Dendritic cell treated with granulocyte-macrophage colony-stimulating factor and Interleukin-4, amounts not matched to agents 40 ng/mL and 50 ng/mL, for 4 days (primary cell): ENCODE data around the gene SCUBE3.

Experiments used
- H3K27ac Mint-ChIP-seq: one replicate; pipeline ENCODE4 v1.8.0; 2022; ENCODE audit warnings: mild to moderate bottlenecking, mixed read lengths
- H3K27me3 Mint-ChIP-seq: one replicate; pipeline ENCODE4 v1.8.0; 2022; ENCODE audit warnings: mild to moderate bottlenecking, mixed read lengths
- H3K36me3 Mint-ChIP-seq: one replicate; pipeline ENCODE4 v1.8.0; 2022; ENCODE audit warnings: low read depth, mixed read lengths
- H3K4me1 Mint-ChIP-seq: one replicate; pipeline ENCODE4 v1.8.0; 2022; ENCODE audit warnings: low read depth, mixed read lengths
- H3K4me3 Mint-ChIP-seq: one replicate; pipeline ENCODE4 v1.8.0; 2022; ENCODE audit warnings: mild to moderate bottlenecking, moderate library complexity, mixed read lengths
- H3K9me3 Mint-ChIP-seq: one replicate; pipeline ENCODE4 v1.8.0; 2022; ENCODE audit warnings: mixed read lengths
- intact Hi-C: fragments of 100-400 bp; cut with micrococcal nuclease; formaldehyde crosslinking; loops from one replicate; pipeline ENCODE4 v1.15.0; 2022

The SCUBE3 gene

DNA sequence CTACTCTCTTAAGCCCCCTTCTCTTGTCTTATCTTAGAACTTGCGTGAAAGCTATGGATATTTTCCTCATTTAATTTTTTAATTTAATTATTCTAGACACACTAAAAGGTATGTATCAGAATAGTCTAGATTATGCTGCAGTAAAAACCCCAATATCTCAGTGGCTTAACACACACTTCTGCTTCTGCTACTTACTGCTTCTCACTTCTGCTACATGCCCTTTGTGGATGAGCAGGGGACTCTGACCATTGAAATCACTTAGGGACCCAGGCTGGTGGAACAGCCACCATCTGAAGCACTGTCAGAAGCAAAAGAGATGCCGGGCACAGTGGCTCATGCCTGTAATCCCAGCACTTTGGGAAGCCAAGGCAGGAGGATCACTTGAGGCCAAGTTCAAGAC lies 27.2 kb upstream of the SCUBE3 start:
- intact Hi-C loops: no loop called here
- peaks cover 20% of the 10 kb centered on the region for H3K27me3 Mint-ChIP-seq
- no peaks in the 10 kb centered on the region for H3K36me3 Mint-ChIP-seq
- no peak overlapping the region for H3K4me3 Mint-ChIP-seq
- no peaks in the 10 kb centered on the region for H3K9me3 Mint-ChIP-seq
- H3K4me1 Mint-ChIP-seq: no peaks in the 10 kb centered on the region
- no peak overlapping the region for H3K27ac Mint-ChIP-seq

DNA sequence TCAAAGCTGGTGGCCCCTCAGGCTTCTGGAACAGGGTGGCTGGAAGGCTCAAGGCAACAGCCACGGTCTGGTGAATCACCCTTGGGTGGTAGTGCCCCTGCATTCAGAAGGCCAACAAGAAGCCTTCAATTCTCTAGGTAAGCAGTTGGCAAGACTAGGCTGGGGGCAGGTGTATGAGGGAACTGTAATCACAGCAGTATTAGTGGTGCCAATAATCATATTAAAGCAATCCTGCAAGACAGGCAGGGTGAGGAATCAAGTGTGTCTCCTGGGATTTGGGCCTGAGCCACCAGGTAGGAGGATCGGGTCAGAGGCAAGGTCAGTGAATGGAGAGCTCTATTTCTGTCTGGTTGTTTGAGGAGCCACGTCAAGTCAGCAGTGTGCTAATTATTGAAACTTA lies 24.9 kb upstream of the SCUBE3 start:
- H3K36me3 Mint-ChIP-seq: no peaks in the 10 kb centered on the region
- no peaks in the 10 kb centered on the region for H3K4me1 Mint-ChIP-seq
- intact Hi-C loops: no loop called here
- H3K4me3 Mint-ChIP-seq: no peak overlapping the region
- no peak overlapping the region for H3K27ac Mint-ChIP-seq
- H3K27me3 Mint-ChIP-seq: peaks cover 11% of the 10 kb centered on the region
- no peaks in the 10 kb centered on the region for H3K9me3 Mint-ChIP-seq

DNA sequence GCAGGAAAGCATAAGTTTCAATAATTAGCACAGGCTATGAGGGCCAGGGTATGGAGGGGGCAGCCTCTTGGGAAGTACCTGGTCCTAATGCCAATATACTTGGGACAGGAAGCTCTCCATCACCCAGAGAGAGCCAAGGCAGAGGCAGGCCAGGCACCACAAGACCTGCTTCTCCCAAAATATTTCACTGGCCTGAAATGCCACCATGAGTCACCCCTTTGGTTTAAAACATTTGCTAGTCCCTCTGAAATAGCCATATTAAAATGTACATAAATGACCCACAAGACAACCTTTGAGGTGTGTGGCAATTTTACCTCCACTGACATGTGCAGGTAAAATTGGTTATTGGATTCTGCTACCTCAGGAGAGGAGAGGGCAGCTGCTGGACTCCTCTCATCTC lies 23.4 kb upstream of the SCUBE3 start:
- Mint-ChIP-seq H3K9me3 (no peaks in the 10 kb centered on the region), H3K4me1 (no peaks in the 10 kb centered on the region), H3K4me3 (no peak overlapping the region), H3K27me3 (peaks cover 17% of the 10 kb centered on the region), H3K36me3 (no peaks in the 10 kb centered on the region), H3K27ac (no peak overlapping the region)
- intact Hi-C loops: no loop called here

DNA sequence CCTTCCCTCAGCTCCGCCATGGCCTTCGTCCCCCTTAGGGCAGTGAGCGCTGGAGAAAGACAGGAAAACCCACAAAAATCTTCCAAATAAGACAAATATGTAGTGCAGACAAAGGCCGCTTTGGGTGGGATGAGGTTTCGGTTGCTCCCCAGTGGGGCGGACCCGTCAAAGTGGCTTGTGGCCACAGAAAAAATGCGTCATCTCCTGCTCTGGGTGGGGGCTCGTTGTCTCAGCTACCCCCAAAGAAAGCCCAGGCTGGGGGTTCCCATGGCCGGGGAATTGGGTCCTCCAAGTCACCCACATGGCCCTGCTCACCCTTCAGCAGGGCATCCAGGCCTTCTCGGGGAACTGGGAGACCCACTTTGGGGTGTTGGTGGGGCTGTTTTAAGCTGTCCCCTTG lies 21.9 kb upstream of the SCUBE3 start:
- intact Hi-C loops: no loop called here
- Mint-ChIP-seq H3K36me3 (no peaks in the 10 kb centered on the region), H3K9me3 (no peaks in the 10 kb centered on the region), H3K4me3 (no peak overlapping the region), H3K27ac (no peak overlapping the region), H3K27me3 (peaks cover 17% of the 10 kb centered on the region), H3K4me1 (no peaks in the 10 kb centered on the region)

DNA sequence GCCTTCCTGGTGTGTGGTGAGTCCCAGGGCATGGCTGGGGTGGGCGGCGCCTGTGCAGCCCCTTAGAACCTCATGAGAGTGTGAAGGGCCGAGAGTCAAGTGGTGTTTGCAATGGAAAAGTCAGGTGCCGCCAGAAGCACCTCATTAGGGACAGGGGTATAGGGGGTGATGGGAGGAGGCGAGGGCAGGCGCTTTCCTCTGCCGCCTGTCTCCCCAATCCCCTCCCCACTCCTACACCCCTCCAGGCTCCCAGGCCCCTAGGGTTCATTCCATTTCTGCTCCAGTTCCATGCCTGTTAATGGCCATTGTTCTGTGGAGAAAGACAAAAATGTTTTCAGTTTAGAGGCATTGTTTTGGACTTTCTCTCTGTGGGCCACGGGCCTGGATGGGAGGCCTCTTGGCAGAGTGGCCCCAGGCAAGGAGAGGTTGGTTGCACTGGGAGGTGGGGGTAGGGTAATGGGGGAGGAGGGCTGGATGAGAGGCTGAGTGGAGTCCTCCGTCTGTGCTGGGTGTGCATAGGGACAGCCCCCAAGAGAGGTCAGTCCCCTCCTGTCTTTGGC lies 21.4 kb upstream of the SCUBE3 start:
- intact Hi-C loops: no loop called here
- Mint-ChIP-seq H3K27ac (no peak overlapping the region), H3K36me3 (no peaks in the 10 kb centered on the region), H3K9me3 (no peaks in the 10 kb centered on the region), H3K4me3 (no peak overlapping the region), H3K27me3 (peaks cover 19% of the 10 kb centered on the region), H3K4me1 (no peaks in the 10 kb centered on the region)

DNA sequence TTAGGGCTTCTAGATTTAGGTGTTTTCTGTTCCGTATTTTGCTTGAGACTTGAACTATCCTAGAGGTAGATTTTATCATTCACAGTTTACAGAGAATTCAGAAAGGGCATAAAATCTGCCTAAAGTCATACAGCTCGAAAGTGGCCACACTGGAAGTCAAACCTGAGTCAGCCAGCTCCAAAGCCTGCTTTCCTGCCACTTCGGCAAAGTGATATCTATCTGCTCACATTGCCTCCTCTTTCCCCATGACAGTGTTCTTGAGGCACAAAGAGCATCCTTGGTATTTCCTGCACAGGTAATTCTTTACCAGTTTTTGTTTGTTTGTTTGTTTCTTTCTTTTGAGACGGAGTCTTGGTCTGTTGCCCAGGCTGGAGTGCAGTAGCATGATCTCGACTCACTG lies 19.4 kb upstream of the SCUBE3 start:
- Mint-ChIP-seq H3K4me3 (no peak overlapping the region), H3K36me3 (no peaks in the 10 kb centered on the region), H3K27ac (no peak overlapping the region), H3K4me1 (no peaks in the 10 kb centered on the region), H3K27me3 (peaks cover 22% of the 10 kb centered on the region), H3K9me3 (no peaks in the 10 kb centered on the region)
- intact Hi-C loops: no loop called here

DNA sequence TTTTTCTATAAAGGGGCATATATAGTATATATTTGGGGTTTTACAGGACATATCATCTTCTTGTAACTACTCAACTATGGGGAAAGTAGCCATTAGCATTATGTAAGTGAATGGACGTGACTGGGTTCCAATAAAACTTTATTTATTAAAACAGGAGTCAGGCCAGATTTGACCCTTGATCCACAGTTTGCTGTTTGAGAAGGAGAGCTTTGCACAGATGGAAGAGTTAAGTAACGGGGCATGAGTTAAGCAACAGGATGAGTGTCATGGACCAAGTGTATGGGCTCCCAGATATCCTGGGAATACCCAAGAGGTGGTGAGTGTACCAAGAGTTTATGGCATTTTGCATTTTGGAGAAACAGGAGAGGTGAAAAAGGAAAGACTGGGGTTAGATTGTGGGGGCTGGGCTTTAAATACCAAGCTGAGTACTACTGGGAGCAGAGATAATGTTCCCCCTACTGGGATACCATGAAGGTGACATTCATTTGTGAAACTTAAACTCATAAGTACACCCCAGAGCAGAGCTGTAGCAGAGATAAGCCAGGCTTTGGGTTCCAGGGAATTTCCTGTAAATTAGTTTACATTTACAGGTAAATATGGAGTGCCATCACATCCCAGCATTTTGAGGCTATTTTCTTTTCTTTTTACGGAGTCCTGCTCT lies 18.5 kb upstream of the SCUBE3 start:
- intact Hi-C loops: no loop called here
- Mint-ChIP-seq H3K27ac (no peak overlapping the region), H3K27me3 (peaks cover 22% of the 10 kb centered on the region)

DNA sequence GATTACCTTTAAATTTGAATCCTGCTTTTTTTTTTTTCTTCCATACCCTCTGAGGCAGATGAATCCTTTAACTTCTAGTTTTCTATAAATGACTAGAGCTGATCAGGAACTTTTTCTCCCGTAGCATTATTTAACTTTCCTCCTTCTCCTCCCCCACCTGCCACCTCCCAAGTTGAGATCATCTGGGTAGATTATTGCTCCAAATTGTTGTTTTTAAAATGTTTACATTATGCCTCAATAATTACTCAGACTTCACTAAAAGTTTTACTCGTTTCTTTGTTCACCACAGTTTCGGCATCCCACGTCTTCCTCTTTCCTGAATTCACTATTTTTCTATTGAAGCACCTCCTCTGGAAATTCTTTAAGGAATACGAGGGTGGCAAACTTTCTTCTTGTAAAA lies 16.6 kb upstream of the SCUBE3 start:
- intact Hi-C loops: no loop called here
- no peaks in the 10 kb centered on the region for H3K4me1 Mint-ChIP-seq
- no peaks in the 10 kb centered on the region for H3K36me3 Mint-ChIP-seq
- H3K9me3 Mint-ChIP-seq: no peaks in the 10 kb centered on the region
- H3K27me3 Mint-ChIP-seq: peaks cover 16% of the 10 kb centered on the region
- no peak overlapping the region for H3K4me3 Mint-ChIP-seq
- H3K27ac Mint-ChIP-seq: no peak overlapping the region

More for the DNA sequence above, 18.5 kb upstream of the SCUBE3 start:
- Mint-ChIP-seq H3K36me3 (no peaks in the 10 kb centered on the region), H3K9me3 (no peaks in the 10 kb centered on the region), H3K4me1 (no peaks in the 10 kb centered on the region), H3K4me3 (no peak overlapping the region)

DNA sequence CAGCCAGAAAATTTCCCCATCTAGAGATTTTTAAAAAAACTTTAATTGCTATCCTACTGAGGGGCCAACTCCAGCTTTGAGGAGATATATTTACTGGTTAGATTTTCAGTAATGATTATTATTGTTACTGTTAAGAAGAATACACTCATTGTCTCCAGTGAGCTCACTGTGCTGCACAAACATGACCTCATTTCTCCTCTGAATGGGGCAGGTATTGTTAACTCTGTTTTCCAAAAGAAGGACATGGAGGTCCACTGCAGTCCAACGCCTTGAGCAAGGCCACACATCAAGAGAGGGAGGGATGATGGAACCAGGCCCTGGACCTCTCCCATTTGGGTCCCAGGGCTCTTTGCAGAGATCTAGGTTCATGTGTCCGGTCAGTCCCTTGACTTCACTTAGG lies 13.9 kb upstream of the SCUBE3 start:
- intact Hi-C loops: loop anchor here (10.0 kb wide), 1 partner anchor 55 kb away; the partner anchor contains the start of gene TCP11
- H3K9me3 Mint-ChIP-seq: no peaks in the 10 kb centered on the region
- no peak overlapping the region for H3K4me3 Mint-ChIP-seq

DNA sequence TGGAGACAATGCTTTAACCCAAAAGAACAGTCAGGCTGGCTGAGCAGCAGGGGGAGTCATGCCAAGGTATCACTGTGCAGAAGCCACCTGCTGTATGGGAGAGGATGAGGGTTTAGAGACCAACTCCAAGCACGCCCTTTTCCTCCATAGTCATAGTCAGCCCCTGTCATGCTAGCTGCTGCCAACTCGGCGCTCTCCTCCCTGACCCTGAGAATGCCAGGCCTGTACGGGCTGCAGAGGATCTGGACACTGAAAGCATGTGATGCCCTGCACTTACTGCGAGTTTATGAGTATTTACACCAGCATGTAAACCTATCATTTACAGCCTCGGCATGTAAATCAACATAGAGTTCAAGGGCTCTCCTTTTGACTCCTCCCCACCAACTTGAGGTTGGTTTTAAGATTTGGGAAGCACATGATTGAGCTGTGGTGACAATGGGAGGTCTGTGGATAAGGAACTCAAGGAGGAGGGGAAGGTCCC lies 11.7 kb upstream of the SCUBE3 start:
- Mint-ChIP-seq H3K36me3 (no peaks in the 10 kb centered on the region), H3K4me3 (no peak overlapping the region), H3K27ac (no peak overlapping the region), H3K9me3 (no peaks in the 10 kb centered on the region), H3K27me3 (peaks cover 38% of the 10 kb centered on the region), H3K4me1 (no peaks in the 10 kb centered on the region)
- intact Hi-C loops: loop anchor here (10.0 kb wide), 1 partner anchor 57 kb away; the partner anchor contains the start of gene TCP11

More for the DNA sequence above, 13.9 kb upstream of the SCUBE3 start:
- Mint-ChIP-seq H3K27me3 (peaks cover 33% of the 10 kb centered on the region), H3K36me3 (no peaks in the 10 kb centered on the region), H3K4me1 (no peaks in the 10 kb centered on the region), H3K27ac (no peak overlapping the region)

DNA sequence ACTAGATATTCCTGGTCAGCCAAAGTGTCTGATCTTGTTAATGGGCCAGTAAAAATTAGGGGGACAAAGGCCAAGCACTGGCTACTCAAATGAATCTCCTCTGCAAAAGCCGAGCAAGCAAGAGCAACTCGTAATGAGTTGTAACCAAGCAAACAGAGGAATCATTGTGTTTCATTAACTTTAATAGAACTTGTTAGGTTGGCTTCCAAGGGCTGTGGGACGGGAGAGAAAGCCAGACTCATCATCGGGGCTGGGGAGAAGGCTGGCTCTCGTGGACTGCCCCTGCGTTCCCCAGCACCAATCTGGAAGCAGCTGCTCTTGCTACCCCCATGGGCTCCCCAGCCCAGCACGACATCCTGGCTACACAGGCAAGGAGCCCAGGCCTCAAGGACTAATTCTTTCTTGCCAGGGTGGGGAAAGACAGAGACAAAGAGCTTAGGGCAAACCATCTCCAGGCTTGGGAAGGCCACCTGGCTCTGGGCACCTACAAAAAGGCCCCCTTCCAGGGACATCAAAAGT lies 10.5 kb upstream of the SCUBE3 start:
- no peaks in the 10 kb centered on the region for H3K9me3 Mint-ChIP-seq
- intact Hi-C loops: loop anchor here (10.0 kb wide), 1 partner anchor 58 kb away; the partner anchor contains the start of gene TCP11
- H3K4me3 Mint-ChIP-seq: no peak overlapping the region
- H3K27me3 Mint-ChIP-seq: peaks cover 43% of the 10 kb centered on the region
- no peaks in the 10 kb centered on the region for H3K36me3 Mint-ChIP-seq
- no peak overlapping the region for H3K27ac Mint-ChIP-seq
- H3K4me1 Mint-ChIP-seq: no peaks in the 10 kb centered on the region

DNA sequence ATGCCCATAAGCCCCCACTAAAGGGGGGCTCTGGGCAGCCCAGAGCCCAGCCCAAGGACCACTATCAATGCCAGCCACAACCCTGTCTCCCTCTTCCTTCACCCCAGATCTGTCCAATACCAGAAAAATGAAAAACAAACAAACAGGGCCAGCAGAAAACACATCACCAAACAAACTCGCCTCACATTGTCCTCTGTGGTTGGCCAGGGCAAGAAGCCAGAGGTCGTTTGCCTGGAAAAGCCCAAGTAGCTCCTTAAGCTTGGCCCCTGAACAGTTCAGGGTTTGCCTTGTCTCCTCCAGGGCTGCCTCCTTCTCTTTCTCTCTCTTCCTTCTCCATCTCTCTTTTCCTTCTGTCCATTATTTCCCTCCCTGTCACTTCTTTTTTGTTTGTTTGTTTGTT lies 10.1 kb upstream of the SCUBE3 start:
- H3K9me3 Mint-ChIP-seq: no peaks in the 10 kb centered on the region
- H3K4me3 Mint-ChIP-seq: no peak overlapping the region
- H3K4me1 Mint-ChIP-seq: no peaks in the 10 kb centered on the region
- H3K27me3 Mint-ChIP-seq: peaks cover 45% of the 10 kb centered on the region
- intact Hi-C loops: loop anchor here (10.0 kb wide), 1 partner anchor 59 kb away; the partner anchor contains the start of gene TCP11
- no peaks in the 10 kb centered on the region for H3K36me3 Mint-ChIP-seq
- H3K27ac Mint-ChIP-seq: no peak overlapping the region

DNA sequence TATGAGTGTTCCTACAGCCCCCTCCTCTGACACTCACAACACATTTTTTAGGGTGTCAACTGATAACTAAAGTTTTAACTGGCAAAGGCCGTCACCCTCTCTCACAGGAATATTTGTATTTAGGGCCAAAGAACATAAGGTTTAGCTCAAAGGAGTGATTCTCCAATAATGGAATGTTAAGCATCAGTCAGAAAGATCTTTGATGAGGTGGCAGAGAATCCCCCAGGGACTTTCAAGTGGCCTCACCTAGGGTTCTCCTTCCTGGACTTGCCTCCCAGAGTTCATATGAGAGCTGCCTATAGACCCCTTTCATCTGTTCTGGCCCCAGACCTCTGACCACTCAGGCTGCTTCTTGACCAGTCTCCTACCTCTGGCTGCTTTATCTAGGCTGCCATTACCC lies 7.4 kb upstream of the SCUBE3 start:
- Mint-ChIP-seq H3K36me3 (no peaks in the 10 kb centered on the region), H3K27ac (no peak overlapping the region), H3K4me3 (no peak overlapping the region), H3K4me1 (no peaks in the 10 kb centered on the region), H3K9me3 (no peaks in the 10 kb centered on the region), H3K27me3 (peaks cover 67% of the 10 kb centered on the region)
- intact Hi-C loops: loop anchor here (10.0 kb wide), 1 partner anchor 62 kb away; the partner anchor contains the start of gene TCP11

DNA sequence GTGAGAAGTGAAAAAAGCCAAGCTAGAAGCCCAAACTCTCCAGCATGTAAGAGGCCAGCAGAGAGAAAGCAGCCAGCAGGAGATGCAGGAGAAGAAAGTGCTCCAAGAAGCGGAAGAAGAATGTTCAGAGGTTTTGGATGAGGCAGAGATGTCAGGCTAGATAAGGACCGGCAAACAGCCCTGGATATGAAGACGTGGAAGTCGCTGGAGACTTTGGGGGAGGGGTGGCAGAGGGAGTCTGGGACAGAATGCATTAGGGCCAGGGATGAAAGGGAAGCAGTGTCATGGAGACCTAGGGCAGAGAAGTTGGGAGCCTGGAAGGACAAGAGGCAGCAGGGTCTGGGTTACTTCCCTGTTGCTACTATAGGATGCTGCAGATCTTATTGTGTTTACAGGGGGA lies 5.3 kb upstream of the SCUBE3 start:
- peaks cover 81% of the 10 kb centered on the region for H3K27me3 Mint-ChIP-seq
- no peaks in the 10 kb centered on the region for H3K36me3 Mint-ChIP-seq
- intact Hi-C loops: loop anchor here (10.0 kb wide), 1 partner anchor 64 kb away; the partner anchor contains the start of gene TCP11
- peaks cover 3% of the 10 kb centered on the region for H3K4me1 Mint-ChIP-seq
- no peak overlapping the region for H3K4me3 Mint-ChIP-seq
- no peaks in the 10 kb centered on the region for H3K9me3 Mint-ChIP-seq
- no peak overlapping the region for H3K27ac Mint-ChIP-seq
